Panc1 (cell line): ENCODE measurements around the gene ATG2B. TPM values are rescaled to one million over a fixed set of nuclear protein-coding genes. Genes with fewer than 3 reads are reported as not detected.

ENCODE experiments used
- ATAC-seq: fragments of 200-7000 bp; cut with Tn5 transposase; 2 replicates; pipeline ENCODE4 v1.9.1; 2020; ENCODE audit warnings: mild to moderate bottlenecking, moderate library complexity
- BruUV-seq: library from RNA; stranded (reverse); fragments of 400-500 nt; replicated peaks from 2 replicates; lab custom pipeline; 2021; lab: Mats Ljungman, UMichigan
- CTCF ChIA-PET: fragments of 300-600 bp; sonication (Branson Sonifier 250); formaldehyde crosslinking; loops from one replicate; lab custom pipeline; 2022; ENCODE audit warnings: antibody characterized with exemption; lab: Charles Lee
- POLR2A ChIA-PET: fragments of 300-600 bp; sonication (Branson Sonifier 250); formaldehyde crosslinking; loops from one replicate; lab custom pipeline; 2022; ENCODE audit warnings: antibody characterized with exemption; lab: Charles Lee
- DNase-seq: peaks from one replicate; pipeline ENCODE4 v3.0.0-alpha.2; 2010; ENCODE audit warnings: low read depth, low spot score
- H3K27ac ChIP-seq: 2 replicates; pipeline ENCODE4 v1.5.1; 2011; ENCODE audit warnings: mild to moderate bottlenecking, low read length, inconsistent platforms
- H3K27me3 ChIP-seq: fragments of 200-500 bp; sonication (Bioruptor generic); 2 replicates; pipeline ENCODE4 v1.6.0; 2014; ENCODE audit warnings: low read length, inconsistent platforms; ENCODE audit not compliant: control insufficient read depth, insufficient read depth
- H3K36me3 ChIP-seq: fragments of 200-500 bp; sonication (Bioruptor generic); 2 replicates; pipeline ENCODE4 v1.5.1; 2014; ENCODE audit warnings: inconsistent platforms, mild to moderate bottlenecking, low read length, moderate library complexity; ENCODE audit not compliant: control insufficient read depth, insufficient read depth
- H3K4me1 ChIP-seq: 2 replicates; pipeline ENCODE4 v1.5.1; 2011; ENCODE audit warnings: inconsistent platforms, mild to moderate bottlenecking, low read length, moderate library complexity; ENCODE audit not compliant: control insufficient read depth, insufficient read depth
- H3K4me3 ChIP-seq, 2 experiments: 2 replicates each; pipeline ENCODE4 v1.5.1; 2011 to 2012; ENCODE audit warnings: low read depth in 2 of 2, low read length in 2 of 2, mild to moderate bottlenecking in 2 of 2, inconsistent platforms in 1 of 2, moderate library complexity in 1 of 2
- H3K9me3 ChIP-seq: fragments of 200-500 bp; sonication (Bioruptor generic); 2 replicates; pipeline ENCODE4 v1.5.1; 2014; ENCODE audit warnings: low read depth, mild to moderate bottlenecking, inconsistent platforms, low read length, moderate library complexity; ENCODE audit not compliant: control insufficient read depth, insufficient read depth
- POLR2AphosphoS5 ChIP-seq: IDR thresholded peaks from 2 replicates; pipeline ENCODE4 v1.6.1; 2012; ENCODE audit warnings: mild to moderate bottlenecking, low read depth, low read length, moderate library complexity
- SIN3A ChIP-seq: IDR thresholded peaks from 2 replicates; pipeline ENCODE4 v1.6.1; 2012; ENCODE audit warnings: low read depth, mild to moderate bottlenecking, low read length, moderate library complexity, borderline replicate concordance; ENCODE audit not compliant: insufficient read depth
- TCF7L2 ChIP-seq: IDR thresholded peaks from 2 replicates; pipeline ENCODE4 v1.6.1; 2011; ENCODE audit warnings: mild to moderate bottlenecking, low read depth, low read length, inconsistent platforms
- in situ Hi-C: cut with HindIII; loops from 2 replicates; pipeline ENCODE4 v1.10.0; 2016; ENCODE audit warnings: low sequenced_read_pairs, low pct_unique_long_range_greater_than_20kb
- intact Hi-C: fragments of 100-400 bp; cut with micrococcal nuclease; formaldehyde crosslinking; loops from one replicate; pipeline ENCODE4 v1.10.0; 2022; ENCODE audit not compliant: unreplicated experiment
- total RNA-seq: library from RNA; stranded (reverse); gene quantifications from one replicate; pipeline ENCODE4 v1.2.1, GENCODE V29; 2021; ENCODE audit not compliant: unreplicated experiment
- TF ChIP-seq, protein P1 (sequence below): fragments of 450-650 bp; IDR thresholded peaks from 2 replicates; pipeline ENCODE4 v1.5.1; 2017; ENCODE audit warnings: mild to moderate bottlenecking
- TF ChIP-seq, protein P2 (sequence below), 2 experiments: IDR thresholded peaks; 2 replicates each; pipeline ENCODE4 v1.6.1; 2011 to 2012; ENCODE audit warnings: low read depth in 2 of 2, control low read depth in 1 of 2, low read length in 1 of 2, mild to moderate bottlenecking in 1 of 2, moderate library complexity in 1 of 2; ENCODE audit not compliant: insufficient read depth in 1 of 2

The ATG2B gene
- total RNA-seq, 1 experiment from 2014 or later, result 2.6 TPM

DNA sequence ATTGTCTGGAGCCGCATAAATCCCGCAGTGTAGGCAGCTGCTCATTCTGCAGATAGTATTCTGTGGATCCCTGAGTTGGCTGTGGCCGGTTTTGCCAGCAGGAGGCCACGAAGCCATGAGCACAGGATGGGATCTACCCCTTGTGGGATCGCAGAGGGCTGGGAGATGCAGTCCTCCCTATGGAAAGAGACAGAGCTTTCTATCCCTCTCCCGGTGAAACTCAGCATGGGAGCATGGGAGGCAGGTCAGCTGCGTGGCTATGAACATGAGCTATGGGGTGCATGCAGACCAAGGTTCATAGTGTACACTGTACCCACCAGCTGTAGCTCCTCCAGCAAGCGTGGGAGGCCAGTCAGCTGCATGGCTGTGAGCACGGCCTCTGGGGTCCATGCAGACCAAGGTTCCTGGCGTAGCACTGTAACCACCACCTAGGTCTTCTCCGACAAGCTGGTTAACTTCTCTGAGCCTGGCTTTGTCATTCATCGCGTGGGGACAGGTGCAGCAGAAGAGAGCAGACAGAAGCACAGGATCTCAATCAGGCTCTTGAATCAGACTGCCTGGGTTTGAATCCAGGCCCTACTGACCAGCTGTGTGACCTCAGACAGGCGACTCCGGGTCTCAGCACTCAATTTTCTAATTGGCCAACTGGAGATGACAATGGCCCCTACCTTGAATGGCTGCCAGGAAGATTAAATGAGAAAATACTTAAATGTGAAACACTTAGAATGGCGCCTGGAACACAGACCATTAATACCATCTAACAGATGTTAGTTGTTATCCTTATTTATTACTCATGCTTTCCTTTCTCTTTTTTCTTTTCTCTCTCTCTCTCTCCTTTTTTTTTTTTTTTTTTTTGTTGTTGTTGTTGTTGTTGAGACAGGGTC lies 101.1 kb downstream of the ATG2B start:
- no TSS peak for BruUV-seq
- DNase-seq (no peak), ATAC-seq (no peak)
- Histone ChIP-seq H3K4me1 (no peaks in the 10 kb centered on the region), H3K36me3 (no peaks in the 10 kb centered on the region), H3K27ac (no peak overlapping the region), H3K4me3 (no peak overlapping the region), H3K9me3 (peaks cover 4% of the 10 kb centered on the region; the same call in 1 of the 2 replicates), H3K27me3 (0 out of 2 replicates have a peak, but pooled peaks cover 2% of the 10 kb centered on the region)
- intact Hi-C loops, result no loop called here
- POLR2A ChIA-PET, result no interaction called here
- TF ChIP-seq POLR2AphosphoS5 (no peak), TCF7L2 (no peak), SIN3A (no peak)
- TF ChIP-seq, protein P1, sequence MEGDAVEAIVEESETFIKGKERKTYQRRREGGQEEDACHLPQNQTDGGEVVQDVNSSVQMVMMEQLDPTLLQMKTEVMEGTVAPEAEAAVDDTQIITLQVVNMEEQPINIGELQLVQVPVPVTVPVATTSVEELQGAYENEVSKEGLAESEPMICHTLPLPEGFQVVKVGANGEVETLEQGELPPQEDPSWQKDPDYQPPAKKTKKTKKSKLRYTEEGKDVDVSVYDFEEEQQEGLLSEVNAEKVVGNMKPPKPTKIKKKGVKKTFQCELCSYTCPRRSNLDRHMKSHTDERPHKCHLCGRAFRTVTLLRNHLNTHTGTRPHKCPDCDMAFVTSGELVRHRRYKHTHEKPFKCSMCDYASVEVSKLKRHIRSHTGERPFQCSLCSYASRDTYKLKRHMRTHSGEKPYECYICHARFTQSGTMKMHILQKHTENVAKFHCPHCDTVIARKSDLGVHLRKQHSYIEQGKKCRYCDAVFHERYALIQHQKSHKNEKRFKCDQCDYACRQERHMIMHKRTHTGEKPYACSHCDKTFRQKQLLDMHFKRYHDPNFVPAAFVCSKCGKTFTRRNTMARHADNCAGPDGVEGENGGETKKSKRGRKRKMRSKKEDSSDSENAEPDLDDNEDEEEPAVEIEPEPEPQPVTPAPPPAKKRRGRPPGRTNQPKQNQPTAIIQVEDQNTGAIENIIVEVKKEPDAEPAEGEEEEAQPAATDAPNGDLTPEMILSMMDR, result no peak
- TF ChIP-seq, protein P2, sequence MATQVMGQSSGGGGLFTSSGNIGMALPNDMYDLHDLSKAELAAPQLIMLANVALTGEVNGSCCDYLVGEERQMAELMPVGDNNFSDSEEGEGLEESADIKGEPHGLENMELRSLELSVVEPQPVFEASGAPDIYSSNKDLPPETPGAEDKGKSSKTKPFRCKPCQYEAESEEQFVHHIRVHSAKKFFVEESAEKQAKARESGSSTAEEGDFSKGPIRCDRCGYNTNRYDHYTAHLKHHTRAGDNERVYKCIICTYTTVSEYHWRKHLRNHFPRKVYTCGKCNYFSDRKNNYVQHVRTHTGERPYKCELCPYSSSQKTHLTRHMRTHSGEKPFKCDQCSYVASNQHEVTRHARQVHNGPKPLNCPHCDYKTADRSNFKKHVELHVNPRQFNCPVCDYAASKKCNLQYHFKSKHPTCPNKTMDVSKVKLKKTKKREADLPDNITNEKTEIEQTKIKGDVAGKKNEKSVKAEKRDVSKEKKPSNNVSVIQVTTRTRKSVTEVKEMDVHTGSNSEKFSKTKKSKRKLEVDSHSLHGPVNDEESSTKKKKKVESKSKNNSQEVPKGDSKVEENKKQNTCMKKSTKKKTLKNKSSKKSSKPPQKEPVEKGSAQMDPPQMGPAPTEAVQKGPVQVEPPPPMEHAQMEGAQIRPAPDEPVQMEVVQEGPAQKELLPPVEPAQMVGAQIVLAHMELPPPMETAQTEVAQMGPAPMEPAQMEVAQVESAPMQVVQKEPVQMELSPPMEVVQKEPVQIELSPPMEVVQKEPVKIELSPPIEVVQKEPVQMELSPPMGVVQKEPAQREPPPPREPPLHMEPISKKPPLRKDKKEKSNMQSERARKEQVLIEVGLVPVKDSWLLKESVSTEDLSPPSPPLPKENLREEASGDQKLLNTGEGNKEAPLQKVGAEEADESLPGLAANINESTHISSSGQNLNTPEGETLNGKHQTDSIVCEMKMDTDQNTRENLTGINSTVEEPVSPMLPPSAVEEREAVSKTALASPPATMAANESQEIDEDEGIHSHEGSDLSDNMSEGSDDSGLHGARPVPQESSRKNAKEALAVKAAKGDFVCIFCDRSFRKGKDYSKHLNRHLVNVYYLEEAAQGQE (IDR thresholded peaks at IDR 0.05; ENCODE audit: insufficient read depth in 1 of 2, low read depth in 2 of 2, low read length in 1 of 2), result no peak
- in situ Hi-C loops, result no loop called here
- CTCF ChIA-PET, result no interaction called here

DNA sequence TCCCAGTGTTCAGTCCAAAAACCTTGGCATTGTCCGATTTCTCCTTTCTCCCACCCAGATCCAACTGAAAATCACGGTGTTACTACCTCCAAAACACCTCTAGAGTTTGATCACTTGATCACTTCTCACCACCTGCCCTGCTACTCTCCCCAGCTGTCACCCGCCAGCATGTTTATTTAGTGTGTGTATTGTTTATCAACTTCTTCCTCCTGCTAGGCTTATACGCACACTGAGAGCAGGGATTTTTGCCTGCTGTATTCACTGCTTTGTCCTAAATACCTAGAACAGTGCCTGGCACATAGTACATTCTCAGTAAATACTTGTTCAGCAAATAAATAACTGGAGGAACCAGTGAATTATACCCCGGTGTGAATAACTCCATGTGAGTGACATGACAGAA lies 102.1 kb downstream of the ATG2B start:
- no peaks in the 10 kb centered on the region for H3K4me1 ChIP-seq
- H3K27me3 ChIP-seq, result peaks cover 8% of the 10 kb centered on the region
- ATAC-seq (no peak), DNase-seq (no peak)
- intact Hi-C loops (no loop called here), in situ Hi-C loops (no loop called here)
- BruUV-seq, result no TSS peak
- ChIA-PET CTCF (no interaction called here), POLR2A (no interaction called here)
- H3K4me3 ChIP-seq, result no peak overlapping the region
- H3K36me3 ChIP-seq, result no peaks in the 10 kb centered on the region
- TF ChIP-seq SIN3A, result no peak
- TF ChIP-seq, protein P2 (IDR thresholded peaks at IDR 0.05; ENCODE audit: insufficient read depth in 1 of 2, low read depth in 2 of 2, low read length in 1 of 2), result no peak
- no peak for TF ChIP-seq POLR2AphosphoS5
- no peak for TF ChIP-seq TCF7L2
- TF ChIP-seq, protein P1, result no peak
- no peak overlapping the region for H3K27ac ChIP-seq
- H3K9me3 ChIP-seq, result peaks cover 4% of the 10 kb centered on the region; the same call in 1 of the 2 replicates
